ENCODE results near the gene TRABD2B. TPM values are rescaled to one million over a fixed set of nuclear protein-coding genes. Genes with fewer than 3 reads are reported as not detected.

The TRABD2B gene
- total and polyA plus RNA-seq, 2 of the 13 experiments (the other 11 are each of a cell fraction or from before 2014, with no cell fraction given), result 0.04 TPM; not detected in 1

DNA sequence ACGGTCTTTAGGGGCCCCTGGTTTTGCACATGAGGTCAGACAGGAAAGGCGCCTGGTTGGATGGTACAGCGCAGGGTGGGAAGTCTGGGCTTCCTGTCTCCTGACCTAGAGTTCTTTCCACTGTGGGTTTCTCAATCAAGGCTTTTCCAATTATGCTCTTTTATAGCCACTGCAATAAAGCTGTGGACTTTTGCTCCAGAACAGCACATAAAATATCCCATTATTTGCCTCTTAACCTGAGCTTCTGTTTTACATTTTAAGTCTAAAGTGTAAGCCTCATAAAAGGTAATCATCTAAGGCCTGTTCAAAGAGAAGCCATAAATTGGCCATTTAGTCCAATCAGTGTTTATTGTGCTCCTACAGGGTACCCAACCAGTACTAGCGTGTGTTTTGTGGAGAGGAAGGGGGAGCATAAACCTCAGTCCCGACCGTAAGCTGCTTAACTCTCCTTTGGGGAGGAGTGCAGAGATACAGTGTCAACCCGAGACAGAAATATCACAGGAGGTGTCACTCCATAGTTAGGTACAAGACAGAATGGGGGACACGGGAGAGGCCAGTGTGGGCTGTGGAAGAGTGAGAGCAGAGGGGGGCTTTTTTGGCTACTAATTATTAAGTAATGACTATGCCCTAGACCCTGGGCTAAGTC lies 270.0 kb downstream of the TRABD2B start:
- CTCF ChIA-PET (ENCODE audit: low intra/inter-chr PET ratio, low total read pairs), result interaction anchor here (0.8 kb wide), 1 partner anchor 18 kb away, joined by 3 read pairs; no protein-coding TSS in a partner anchor
- BruUV-seq (replicated peaks), result no TSS peak
- ATAC-seq, result no peak
- no peak overlapping the region for H3K4me2 ChIP-seq (ENCODE audit: low read depth, low read length)
- H3K79me2 ChIP-seq (ENCODE audit: insufficient read depth, low read length), result no peaks in the 10 kb centered on the region
- WGBS (ENCODE audit: low lambda C conversion rate), result 34% methylated on average over 8 of the region's 8 CpGs
- no peaks in the 10 kb centered on the region for H3K9me3 ChIP-seq (ENCODE audit: low read length)
- H3K4me1 ChIP-seq (ENCODE audit: insufficient read depth, low read length), result peaks cover 22% of the 10 kb centered on the region
- H3K9ac ChIP-seq (ENCODE audit: insufficient read depth, low read depth, low read length), result no peak overlapping the region
- no peak overlapping the region for H3K4me3 ChIP-seq (replicated peaks in 1 of 3; ENCODE audit: insufficient read depth in 1 of 3, low read depth in 2 of 3, low read length in 3 of 3)
- peaks cover 7 to 51% of the 10 kb centered on the region in 2 experiments; a peak in 4 of 5 replicates for H3K27me3 ChIP-seq (ENCODE audit: control insufficient read depth in 1 of 2, insufficient read depth in 2 of 2, low read length in 2 of 2)
- in situ Hi-C loops (cut with HindIII; ENCODE audit: extremely low pct_ligation_motif_present, low pct_unique_long_range_greater_than_20kb) (no loop called here), intact Hi-C loops (cut with micrococcal nuclease; ENCODE audit: unreplicated experiment) (loop anchor here (5.0 kb wide), 2 partner anchors 275 to 340 kb away; no protein-coding TSS in a partner anchor)
- H3K27ac ChIP-seq (ENCODE audit: extremely low read length, insufficient read depth, low read length), result no peak overlapping the region
- TF ChIP-seq, protein P1, sequence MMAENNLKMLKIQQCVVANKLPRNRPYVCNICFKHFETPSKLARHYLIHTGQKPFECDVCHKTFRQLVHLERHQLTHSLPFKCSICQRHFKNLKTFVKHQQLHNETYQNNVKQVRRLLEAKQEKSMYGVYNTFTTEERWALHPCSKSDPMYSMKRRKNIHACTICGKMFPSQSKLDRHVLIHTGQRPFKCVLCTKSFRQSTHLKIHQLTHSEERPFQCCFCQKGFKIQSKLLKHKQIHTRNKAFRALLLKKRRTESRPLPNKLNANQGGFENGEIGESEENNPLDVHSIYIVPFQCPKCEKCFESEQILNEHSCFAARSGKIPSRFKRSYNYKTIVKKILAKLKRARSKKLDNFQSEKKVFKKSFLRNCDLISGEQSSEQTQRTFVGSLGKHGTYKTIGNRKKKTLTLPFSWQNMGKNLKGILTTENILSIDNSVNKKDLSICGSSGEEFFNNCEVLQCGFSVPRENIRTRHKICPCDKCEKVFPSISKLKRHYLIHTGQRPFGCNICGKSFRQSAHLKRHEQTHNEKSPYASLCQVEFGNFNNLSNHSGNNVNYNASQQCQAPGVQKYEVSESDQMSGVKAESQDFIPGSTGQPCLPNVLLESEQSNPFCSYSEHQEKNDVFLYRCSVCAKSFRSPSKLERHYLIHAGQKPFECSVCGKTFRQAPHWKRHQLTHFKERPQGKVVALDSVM (CRISPR knock-in tag; IDR thresholded peaks at IDR 0.05), result no peak
- no peak for TF ChIP-seq ZNF780A (CRISPR knock-in tag; IDR thresholded peaks at IDR 0.05)
- no peak for TF ChIP-seq ZBTB34 (CRISPR knock-in tag; IDR thresholded peaks at IDR 0.05)
- TF ChIP-seq ZNF614 (CRISPR knock-in tag; IDR thresholded peaks at IDR 0.05; ENCODE audit: borderline replicate concordance), result no peak
- no peak for TF ChIP-seq ZNF451 (CRISPR knock-in tag; IDR thresholded peaks at IDR 0.05)
- no peak for TF ChIP-seq ZNF572 (CRISPR knock-in tag; IDR thresholded peaks at IDR 0.05)
- TF ChIP-seq PRMT3 (CRISPR knock-in tag; IDR thresholded peaks at IDR 0.05; ENCODE audit: borderline replicate concordance, low read depth), result no peak
- TF ChIP-seq ZMAT3 (CRISPR knock-in tag; conservative IDR thresholded peaks at IDR 0.05), result no peak
- TF ChIP-seq, protein P2, sequence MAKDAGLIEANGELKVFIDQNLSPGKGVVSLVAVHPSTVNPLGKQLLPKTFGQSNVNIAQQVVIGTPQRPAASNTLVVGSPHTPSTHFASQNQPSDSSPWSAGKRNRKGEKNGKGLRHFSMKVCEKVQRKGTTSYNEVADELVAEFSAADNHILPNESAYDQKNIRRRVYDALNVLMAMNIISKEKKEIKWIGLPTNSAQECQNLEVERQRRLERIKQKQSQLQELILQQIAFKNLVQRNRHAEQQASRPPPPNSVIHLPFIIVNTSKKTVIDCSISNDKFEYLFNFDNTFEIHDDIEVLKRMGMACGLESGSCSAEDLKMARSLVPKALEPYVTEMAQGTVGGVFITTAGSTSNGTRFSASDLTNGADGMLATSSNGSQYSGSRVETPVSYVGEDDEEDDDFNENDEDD (CRISPR knock-in tag; IDR thresholded peaks at IDR 0.05; ENCODE audit: borderline replicate concordance), result no peak
- TF ChIP-seq CEBPG (CRISPR knock-in tag; IDR thresholded peaks at IDR 0.05), result no peak
- TF ChIP-seq, protein P3, sequence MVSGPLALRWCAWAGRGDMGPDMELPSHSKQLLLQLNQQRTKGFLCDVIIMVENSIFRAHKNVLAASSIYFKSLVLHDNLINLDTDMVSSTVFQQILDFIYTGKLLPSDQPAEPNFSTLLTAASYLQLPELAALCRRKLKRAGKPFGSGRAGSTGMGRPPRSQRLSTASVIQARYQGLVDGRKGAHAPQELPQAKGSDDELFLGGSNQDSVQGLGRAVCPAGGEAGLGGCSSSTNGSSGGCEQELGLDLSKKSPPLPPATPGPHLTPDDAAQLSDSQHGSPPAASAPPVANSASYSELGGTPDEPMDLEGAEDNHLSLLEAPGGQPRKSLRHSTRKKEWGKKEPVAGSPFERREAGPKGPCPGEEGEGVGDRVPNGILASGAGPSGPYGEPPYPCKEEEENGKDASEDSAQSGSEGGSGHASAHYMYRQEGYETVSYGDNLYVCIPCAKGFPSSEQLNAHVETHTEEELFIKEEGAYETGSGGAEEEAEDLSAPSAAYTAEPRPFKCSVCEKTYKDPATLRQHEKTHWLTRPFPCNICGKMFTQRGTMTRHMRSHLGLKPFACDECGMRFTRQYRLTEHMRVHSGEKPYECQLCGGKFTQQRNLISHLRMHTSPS (CRISPR knock-in tag; IDR thresholded peaks at IDR 0.05; ENCODE audit: low read depth), result no peak
- TF ChIP-seq, protein P4, sequence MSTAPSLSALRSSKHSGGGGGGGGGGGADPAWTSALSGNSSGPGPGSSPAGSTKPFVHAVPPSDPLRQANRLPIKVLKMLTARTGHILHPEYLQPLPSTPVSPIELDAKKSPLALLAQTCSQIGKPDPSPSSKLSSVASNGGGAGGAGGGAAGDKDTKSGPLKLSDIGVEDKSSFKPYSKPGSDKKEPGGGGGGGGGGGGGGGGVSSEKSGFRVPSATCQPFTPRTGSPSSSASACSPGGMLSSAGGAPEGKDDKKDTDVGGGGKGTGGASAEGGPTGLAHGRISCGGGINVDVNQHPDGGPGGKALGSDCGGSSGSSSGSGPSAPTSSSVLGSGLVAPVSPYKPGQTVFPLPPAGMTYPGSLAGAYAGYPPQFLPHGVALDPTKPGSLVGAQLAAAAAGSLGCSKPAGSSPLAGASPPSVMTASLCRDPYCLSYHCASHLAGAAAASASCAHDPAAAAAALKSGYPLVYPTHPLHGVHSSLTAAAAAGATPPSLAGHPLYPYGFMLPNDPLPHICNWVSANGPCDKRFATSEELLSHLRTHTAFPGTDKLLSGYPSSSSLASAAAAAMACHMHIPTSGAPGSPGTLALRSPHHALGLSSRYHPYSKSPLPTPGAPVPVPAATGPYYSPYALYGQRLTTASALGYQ (CRISPR knock-in tag; IDR thresholded peaks at IDR 0.05), result no peak
- TF ChIP-seq HNRNPLL (IDR thresholded peaks at IDR 0.05; ENCODE audit: low read depth, low read length, poor library complexity, severe bottlenecking), result no peak
- no peak for TF ChIP-seq ZNF101 (CRISPR knock-in tag; IDR thresholded peaks at IDR 0.05; ENCODE audit: borderline replicate concordance, low read depth)
- no peak for TF ChIP-seq FOXA1 (IDR thresholded peaks at IDR 0.05)
- TF ChIP-seq FOXA1 (CRISPR knock-in tag; IDR thresholded peaks at IDR 0.05), result no peak
- TF ChIP-seq NBN (conservative IDR thresholded peaks at IDR 0.05), result no peak
- FAIRE-seq, result no peak
- H3K36me3 ChIP-seq (replicated peaks in 1 of 2; ENCODE audit: control insufficient read depth in 1 of 2, insufficient read depth in 2 of 2, low read length in 2 of 2), result no peaks in the 10 kb centered on the region
- DNase-seq (ENCODE audit: low spot score), result no peak
- peaks cover 2% of the 10 kb centered on the region; the same call in 1 of the 2 replicates for H4K20me1 ChIP-seq (ENCODE audit: insufficient read depth, low read length)
- POLR2A ChIA-PET, result no interaction called here
- H2AFZ ChIP-seq (ENCODE audit: low read length), result no peak overlapping the region
